Smooth muscle cell (in vitro differentiated cells): ENCODE data around the gene SLC38A9. TPM values are rescaled to one million over a fixed set of nuclear protein-coding genes. Genes with fewer than 3 reads are reported as not detected.

Experiments
- DNase-seq: peaks from one replicate; lab custom pipeline; 2025; ENCODE audit not compliant: unreplicated experiment; lab: John Stamatoyannopoulos, UW
- H2AFZ ChIP-seq: fragments of 200-600 bp; sonication (generic); 2 replicates; pipeline ENCODE4 v1.6.0; 2016; ENCODE audit warnings: antibody characterized with exemption, low read depth, mild to moderate bottlenecking
- H3F3A ChIP-seq: fragments of 200-600 bp; sonication (generic); 2 replicates; pipeline ENCODE4 v1.6.0; 2017; ENCODE audit warnings: antibody characterized with exemption, low read depth
- H3K27ac ChIP-seq: fragments of 200-600 bp; sonication (generic); 2 replicates; pipeline ENCODE4 v1.5.1; 2016; ENCODE audit warnings: low read depth, mild to moderate bottlenecking
- H3K27me3 ChIP-seq: fragments of 200-600 bp; sonication (generic); 2 replicates; pipeline ENCODE4 v1.6.1; 2016; ENCODE audit warnings: low read depth, mild to moderate bottlenecking
- H3K36me3 ChIP-seq: fragments of 200-600 bp; sonication (generic); 2 replicates; pipeline ENCODE4 v1.5.1; 2016; ENCODE audit warnings: low read depth
- H3K4me1 ChIP-seq: fragments of 200-600 bp; sonication (generic); 2 replicates; pipeline ENCODE4 v1.5.1; 2016; ENCODE audit warnings: low read depth
- H3K4me2 ChIP-seq: fragments of 200-600 bp; sonication (generic); 2 replicates; pipeline ENCODE4 v1.6.0; 2016; ENCODE audit warnings: mild to moderate bottlenecking
- H3K4me3 ChIP-seq: fragments of 200-600 bp; sonication (generic); 2 replicates; pipeline ENCODE4 v1.5.1; 2016; ENCODE audit warnings: mild to moderate bottlenecking
- H3K79me2 ChIP-seq: fragments of 200-600 bp; sonication (generic); 2 replicates; pipeline ENCODE4 v1.6.0; 2016; ENCODE audit warnings: low read depth, mild to moderate bottlenecking
- H3K9ac ChIP-seq: fragments of 200-600 bp; sonication (generic); 2 replicates; pipeline ENCODE4 v1.6.0; 2016; ENCODE audit warnings: low read depth
- H3K9me3 ChIP-seq: fragments of 200-600 bp; sonication (generic); replicated peaks from 2 replicates; pipeline ENCODE4 v1.5.1; 2016; ENCODE audit warnings: low read depth
- H4K20me1 ChIP-seq: fragments of 200-600 bp; sonication (generic); 2 replicates; pipeline ENCODE4 v1.6.0; 2016; ENCODE audit warnings: low read depth
- WGBS: methylation state at CpG from one replicate; pipeline ENCODE4 v1.1.7; 2016; ENCODE audit warnings: low lambda C conversion rate; 5-methylcytosine and 5-hydroxymethylcytosine counted together
- polyA plus RNA-seq: library from polyadenylated mRNA; unstranded; fragments of >200 nt; fragmentation: Nextera tagmentation; extraction: Ambion mirVana; gene quantifications from 2 replicates; pipeline ENCODE4 v1.2.1, GENCODE V29; 2016
- total RNA-seq: library from RNA; depleted of rRNA; stranded (reverse); fragments of >200 nt; gene quantifications from 2 replicates; pipeline ENCODE4 v1.2.3, GENCODE V29; 2014
- TF ChIP-seq, protein P1 (sequence below): fragments of 200-600 bp; sonication (generic); IDR thresholded peaks from 2 replicates; pipeline ENCODE4 v1.5.1; 2017; ENCODE audit warnings: borderline replicate concordance, mild to moderate bottlenecking, antibody characterized with exemption; ENCODE audit not compliant: insufficient read depth, poor library complexity, severe bottlenecking

The SLC38A9 gene
- total and polyA plus RNA-seq, 2 experiments from 2014 or later, result 19.8 to 41.0 TPM

DNA sequence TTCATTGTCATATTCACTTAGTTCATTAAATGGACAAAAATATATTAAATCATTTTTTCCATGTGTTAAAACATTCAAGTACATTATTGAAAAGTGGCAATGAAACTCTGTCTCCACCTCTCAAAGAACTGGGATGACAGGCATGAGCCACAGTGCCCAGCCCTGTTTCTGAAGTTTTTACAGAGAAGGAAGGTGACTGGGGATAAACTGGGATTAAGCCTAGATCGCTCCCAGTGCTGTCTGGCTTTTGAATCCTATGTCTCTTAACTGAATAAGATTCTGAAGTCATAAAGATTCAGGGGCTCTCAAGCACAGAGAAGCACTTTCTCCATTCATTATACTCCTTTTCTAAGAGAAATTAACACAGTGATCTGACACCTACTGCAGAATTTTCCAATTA is 88.3 kb downstream of the SLC38A9 start:
- 0% methylated on average over 1 of the region's 1 CpG for whole genome bisulfite sequencing
- H2AFZ ChIP-seq, result no peak overlapping the region
- no peaks in the 10 kb centered on the region for H3K36me3 ChIP-seq
- H3K4me2 ChIP-seq, result peak overlapping the region; percentile 18
- peaks cover 10% of the 10 kb centered on the region for H3F3A ChIP-seq
- H3K9ac ChIP-seq, result no peak overlapping the region
- TF ChIP-seq, protein P1, sequence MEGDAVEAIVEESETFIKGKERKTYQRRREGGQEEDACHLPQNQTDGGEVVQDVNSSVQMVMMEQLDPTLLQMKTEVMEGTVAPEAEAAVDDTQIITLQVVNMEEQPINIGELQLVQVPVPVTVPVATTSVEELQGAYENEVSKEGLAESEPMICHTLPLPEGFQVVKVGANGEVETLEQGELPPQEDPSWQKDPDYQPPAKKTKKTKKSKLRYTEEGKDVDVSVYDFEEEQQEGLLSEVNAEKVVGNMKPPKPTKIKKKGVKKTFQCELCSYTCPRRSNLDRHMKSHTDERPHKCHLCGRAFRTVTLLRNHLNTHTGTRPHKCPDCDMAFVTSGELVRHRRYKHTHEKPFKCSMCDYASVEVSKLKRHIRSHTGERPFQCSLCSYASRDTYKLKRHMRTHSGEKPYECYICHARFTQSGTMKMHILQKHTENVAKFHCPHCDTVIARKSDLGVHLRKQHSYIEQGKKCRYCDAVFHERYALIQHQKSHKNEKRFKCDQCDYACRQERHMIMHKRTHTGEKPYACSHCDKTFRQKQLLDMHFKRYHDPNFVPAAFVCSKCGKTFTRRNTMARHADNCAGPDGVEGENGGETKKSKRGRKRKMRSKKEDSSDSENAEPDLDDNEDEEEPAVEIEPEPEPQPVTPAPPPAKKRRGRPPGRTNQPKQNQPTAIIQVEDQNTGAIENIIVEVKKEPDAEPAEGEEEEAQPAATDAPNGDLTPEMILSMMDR, result no peak
- H3K4me3 ChIP-seq, result no peak overlapping the region
- no peak for DNase-seq
- peaks cover 36% of the 10 kb centered on the region for H3K4me1 ChIP-seq
- H3K79me2 ChIP-seq, result no peaks in the 10 kb centered on the region
- H3K9me3 ChIP-seq, result no peaks in the 10 kb centered on the region
- peak overlapping the region; percentile 23 for H3K27ac ChIP-seq
- no peaks in the 10 kb centered on the region for H4K20me1 ChIP-seq
- H3K27me3 ChIP-seq, result no peaks in the 10 kb centered on the region

DNA sequence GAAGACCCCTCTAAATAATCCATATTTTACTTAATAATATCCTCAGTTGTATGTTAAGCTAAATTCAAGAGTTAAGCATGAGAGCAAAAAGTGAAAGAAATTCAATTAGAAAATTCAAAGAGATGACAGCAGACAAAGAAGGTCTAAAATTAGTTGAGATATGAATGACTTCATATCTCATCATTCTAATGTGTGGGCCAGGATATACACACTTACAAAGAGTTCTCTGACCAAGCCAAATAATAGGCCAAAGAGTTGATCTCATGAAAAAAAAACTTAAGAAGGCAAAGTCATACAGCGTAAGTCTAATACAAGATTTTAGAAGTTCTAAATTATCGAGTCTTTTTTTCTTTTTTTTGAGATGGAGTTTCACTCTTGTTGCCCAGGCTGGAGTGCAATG is 89.7 kb downstream of the SLC38A9 start:
- DNase-seq, result no peak
- H3K4me2 ChIP-seq, result no peak overlapping the region
- H3K9ac ChIP-seq, result no peak overlapping the region
- H4K20me1 ChIP-seq, result no peaks in the 10 kb centered on the region
- no peaks in the 10 kb centered on the region for H3K27me3 ChIP-seq
- no peaks in the 10 kb centered on the region for H3K79me2 ChIP-seq
- WGBS, result 95% methylated on average over 2 of the region's 2 CpGs
- H3F3A ChIP-seq, result peaks cover 6% of the 10 kb centered on the region
- H3K4me1 ChIP-seq, result peaks cover 36% of the 10 kb centered on the region
- no peaks in the 10 kb centered on the region for H3K9me3 ChIP-seq
- H3K4me3 ChIP-seq, result no peak overlapping the region
- TF ChIP-seq, protein P1, result no peak
- H2AFZ ChIP-seq, result no peak overlapping the region
- H3K27ac ChIP-seq, result no peak overlapping the region
- H3K36me3 ChIP-seq, result no peaks in the 10 kb centered on the region

DNA sequence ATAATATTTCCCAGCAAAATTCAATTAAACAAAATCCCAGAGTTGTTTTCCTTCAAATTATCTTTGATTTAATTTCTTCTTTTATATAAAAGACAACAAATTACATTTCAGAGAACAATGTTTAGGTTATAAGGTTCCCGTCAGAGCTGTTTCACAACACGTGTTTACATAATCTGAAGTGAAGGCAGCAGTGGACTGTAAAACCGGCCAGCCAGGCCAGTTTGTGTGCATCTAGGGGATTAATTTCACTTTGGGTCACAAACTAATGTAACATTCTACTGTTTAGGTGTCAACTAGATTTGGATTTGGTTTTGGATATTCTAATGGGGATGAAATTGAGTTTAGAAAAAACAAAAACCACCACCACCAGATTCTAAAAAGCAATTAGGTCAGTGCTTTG is 90.9 kb downstream of the SLC38A9 start:
- no peak for DNase-seq
- no peaks in the 10 kb centered on the region for H3K27me3 ChIP-seq
- H3K4me3 ChIP-seq, result no peak overlapping the region
- H3K27ac ChIP-seq, result no peak overlapping the region
- H3F3A ChIP-seq, result peaks cover 6% of the 10 kb centered on the region
- H3K9me3 ChIP-seq, result no peaks in the 10 kb centered on the region
- 24% methylated on average over 3 of the region's 3 CpGs for WGBS
- no peaks in the 10 kb centered on the region for H3K79me2 ChIP-seq
- no peak overlapping the region for H2AFZ ChIP-seq
- no peaks in the 10 kb centered on the region for H3K36me3 ChIP-seq
- TF ChIP-seq, protein P1, result no peak
- H3K9ac ChIP-seq, result no peak overlapping the region
- no peak overlapping the region for H3K4me2 ChIP-seq
- H3K4me1 ChIP-seq, result peaks cover 30% of the 10 kb centered on the region
- H4K20me1 ChIP-seq, result no peaks in the 10 kb centered on the region

DNA sequence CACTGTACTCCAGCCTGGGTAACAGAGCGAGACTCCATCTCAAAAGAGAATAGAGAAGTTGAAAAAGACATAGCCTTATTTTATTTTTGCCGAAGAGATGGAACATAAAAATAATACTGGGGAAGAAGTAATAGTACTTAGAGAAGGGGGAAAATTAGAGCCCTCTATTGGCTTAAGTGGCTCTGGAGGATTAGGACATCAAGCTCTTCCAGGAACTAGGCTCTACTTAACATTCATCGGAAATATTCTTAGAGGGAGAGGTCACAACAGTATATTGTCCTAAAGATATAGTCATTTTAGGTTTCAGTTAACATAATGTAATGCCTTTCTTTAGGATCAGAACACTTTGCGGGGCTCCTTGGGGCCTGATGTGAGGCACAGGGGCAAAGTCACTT is 91.4 kb downstream of the SLC38A9 start:
- TF ChIP-seq, protein P1, result no peak
- no peak overlapping the region for H3K27ac ChIP-seq

More for the DNA sequence above, 91.4 kb downstream of the SLC38A9 start:
- Histone ChIP-seq H2AFZ (no peak overlapping the region), H3K4me2 (no peak overlapping the region), H3K9me3 (no peaks in the 10 kb centered on the region), H3K9ac (no peak overlapping the region), H3K79me2 (no peaks in the 10 kb centered on the region), H4K20me1 (no peaks in the 10 kb centered on the region), H3K36me3 (no peaks in the 10 kb centered on the region), H3F3A (peaks cover 6% of the 10 kb centered on the region), H3K4me1 (peaks cover 27% of the 10 kb centered on the region), H3K27me3 (no peaks in the 10 kb centered on the region), H3K4me3 (no peak overlapping the region)
- WGBS, result 90% methylated on average over 4 of the region's 4 CpGs
- DNase-seq, result no peak
